Measurements from ENCODE around the gene SBNO1.
"Not testable (repeated sequence)": the region's sequence is repeated elsewhere in the genome, so short reads cannot be mapped to it uniquely, and the experiment has no call there.

SBNO1 gene

DNA sequence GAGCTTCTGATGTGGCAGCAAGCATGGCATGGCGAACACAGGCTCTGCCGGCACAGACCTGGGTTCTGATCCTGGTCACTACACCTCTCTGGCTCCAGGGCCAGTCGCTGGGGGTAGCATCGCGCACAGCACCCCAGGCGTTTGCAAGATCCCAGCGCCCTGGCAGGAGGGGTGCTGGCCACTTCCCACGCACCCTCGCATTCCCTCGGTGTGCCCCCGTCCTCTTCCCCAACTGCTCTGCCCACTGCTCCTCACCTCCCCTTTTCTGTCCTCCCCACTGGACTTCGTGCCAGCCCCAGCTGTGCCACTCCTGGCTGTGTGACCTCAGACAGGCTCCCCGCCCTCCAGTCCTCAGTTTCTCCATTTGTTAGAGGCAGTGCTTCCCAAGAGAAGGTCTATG lies 95.8 kb downstream of the SBNO1 start:
- DNase-seq: no peak

GRCh38 chr12:123267991-123268843 lies 96.4 kb downstream of the SBNO1 start:
- DNase-seq: no peak

- DNase-seq: no peak
Observed at GRCh38 chr12:123267335-123267920, 97.2 kb downstream of the SBNO1 start.

DNA sequence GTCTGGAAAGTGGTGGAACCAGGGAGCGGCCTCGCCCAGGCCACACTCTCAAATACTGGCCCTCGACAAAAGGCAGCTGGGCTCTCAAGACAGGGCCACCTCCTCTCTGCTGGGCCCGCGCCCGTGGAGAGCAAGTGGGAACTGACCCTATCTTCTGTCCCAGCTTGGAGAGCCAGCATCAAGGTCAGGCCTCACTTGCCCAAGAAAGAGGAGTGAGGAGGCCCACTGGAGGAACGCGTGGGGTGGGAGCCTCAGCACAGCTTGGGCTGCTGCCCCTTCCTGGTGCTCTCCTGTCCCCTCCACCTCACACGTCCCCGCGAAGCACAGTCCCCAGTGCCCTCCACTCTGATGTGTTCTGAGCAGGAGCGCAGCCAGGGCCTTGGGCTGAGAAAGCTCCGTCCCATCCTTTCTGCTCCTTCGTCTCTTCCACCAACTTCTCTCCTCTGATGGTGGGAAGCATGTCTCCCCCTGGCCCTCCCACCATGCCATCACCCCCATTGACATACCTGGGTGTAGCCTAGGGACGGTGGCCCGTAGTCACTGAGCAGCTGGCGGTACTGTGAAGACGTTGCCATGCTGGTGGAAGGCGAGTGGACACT lies 97.9 kb downstream of the SBNO1 start:
- no peak for DNase-seq

DNA sequence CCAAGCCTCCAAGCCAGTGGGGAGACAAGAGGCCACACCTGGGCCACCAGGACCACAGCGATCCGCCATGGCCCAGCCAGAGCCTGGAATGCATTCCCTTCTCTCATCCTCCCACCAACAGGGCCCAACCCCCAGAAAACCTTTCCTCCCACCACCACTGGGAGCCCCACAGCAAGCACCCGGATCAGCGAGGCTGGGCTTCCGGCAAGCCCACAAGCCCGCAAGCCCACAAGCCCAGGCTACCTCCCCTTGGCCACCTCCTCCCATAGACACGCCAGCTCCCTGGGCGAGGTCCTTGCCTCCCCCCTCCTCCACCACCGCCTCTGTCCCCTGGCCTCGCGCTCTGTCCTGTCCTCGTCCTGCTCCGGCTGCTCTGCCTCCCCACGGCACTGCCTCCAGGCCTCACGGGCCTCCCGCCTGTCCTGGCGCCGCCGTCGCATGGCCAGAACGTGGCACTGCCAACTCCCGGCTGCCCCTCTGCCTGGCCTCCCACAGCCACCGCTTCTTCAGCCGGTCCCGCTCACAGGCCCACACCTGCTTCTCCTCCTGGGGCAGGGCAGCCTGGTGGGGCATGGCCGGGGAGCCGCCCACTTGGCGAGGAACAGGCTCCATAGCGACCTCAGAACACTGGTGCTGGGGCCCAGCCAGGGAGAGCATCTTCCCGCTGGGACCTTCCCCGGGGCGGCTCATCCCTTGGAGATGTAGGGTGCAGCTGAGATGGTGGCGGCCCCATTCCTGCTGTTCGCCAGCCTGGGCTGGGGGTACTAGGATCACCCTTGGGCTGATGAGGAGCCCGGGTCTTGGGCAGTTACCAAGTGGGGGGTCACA lies 98.6 kb downstream of the SBNO1 start:
- DNase-seq: no peak

- no peak for DNase-seq
Observed at GRCh38 chr12:123264642-123265041, 100.0 kb downstream of the SBNO1 start.

DNA sequence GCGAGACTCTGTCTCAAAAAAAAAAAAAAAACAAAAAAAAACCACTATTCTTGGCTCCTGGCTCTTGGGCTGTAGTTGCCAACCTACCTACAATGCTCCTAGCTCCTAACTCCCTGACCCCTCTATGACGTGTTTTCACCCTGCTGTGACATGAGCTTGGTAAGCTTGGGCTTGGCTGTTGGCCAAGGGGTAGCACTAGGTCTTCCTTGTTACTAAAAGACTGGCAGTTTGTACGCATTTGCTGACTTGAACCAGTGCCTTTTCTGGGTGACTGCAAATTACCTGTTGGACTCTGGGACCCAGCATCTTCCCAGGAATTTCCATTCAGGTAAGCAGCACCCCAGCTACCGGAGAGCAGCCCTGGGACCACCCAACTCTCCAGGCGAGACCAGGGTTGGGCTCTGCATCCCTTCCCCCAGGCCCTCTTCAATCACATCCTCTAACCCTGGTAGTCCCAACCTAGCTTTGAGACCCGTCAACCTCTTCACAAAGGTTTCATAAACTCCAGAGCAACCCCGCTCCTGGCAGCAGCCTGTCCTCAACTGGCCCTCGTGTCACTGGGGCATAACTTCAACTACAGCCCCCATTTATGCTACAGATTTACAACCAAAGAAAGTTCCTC lies 101.3 kb downstream of the SBNO1 start:
- DNase-seq: no peak

DNA sequence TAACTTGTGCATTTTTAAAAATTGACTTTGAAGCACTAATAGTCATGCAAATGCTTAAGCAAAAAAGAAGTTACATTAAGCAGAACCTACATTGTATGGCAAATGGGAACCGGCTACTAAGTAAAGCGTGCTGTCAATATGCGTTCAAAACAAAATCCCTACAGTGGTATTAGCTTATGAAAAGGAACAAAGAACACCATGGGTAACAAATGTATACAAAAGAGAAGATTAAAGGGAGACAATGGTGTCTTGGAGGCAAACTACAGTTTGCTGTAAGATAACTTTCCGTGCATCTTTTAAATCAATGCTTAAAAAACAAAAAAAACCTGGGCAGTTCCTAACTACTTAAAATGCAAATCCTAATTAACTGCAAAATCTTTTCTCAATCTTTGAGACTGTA lies 103.5 kb downstream of the SBNO1 start:
- DNase-seq: no peak

DNA sequence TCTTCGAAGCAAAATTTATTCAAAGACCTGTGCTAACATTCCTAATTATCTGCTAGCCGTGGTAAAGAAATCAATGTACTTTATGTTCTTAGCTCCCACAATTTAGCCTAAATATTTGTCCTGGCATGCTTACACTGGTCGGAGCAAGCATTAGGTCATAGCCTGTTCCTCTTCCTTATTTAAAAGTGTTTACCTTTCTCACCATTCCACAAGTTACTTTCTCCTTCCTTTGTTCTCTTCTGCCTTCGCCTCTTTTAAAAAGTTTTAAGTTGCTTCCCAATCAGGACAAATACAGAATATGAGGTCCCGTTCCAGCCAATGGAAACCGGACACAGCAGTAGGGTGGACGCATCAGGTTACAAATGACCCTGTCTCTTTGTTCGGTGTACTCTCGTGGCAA lies 104.6 kb downstream of the SBNO1 start:
- DNase-seq: no peak

GRCh38 chr12:123258593-123258992 lies 106.1 kb downstream of the SBNO1 start:
- no peak for DNase-seq

GRCh38 chr12:123254853-123255446 lies 109.7 kb downstream of the SBNO1 start:
- DNase-seq: no peak

DNA sequence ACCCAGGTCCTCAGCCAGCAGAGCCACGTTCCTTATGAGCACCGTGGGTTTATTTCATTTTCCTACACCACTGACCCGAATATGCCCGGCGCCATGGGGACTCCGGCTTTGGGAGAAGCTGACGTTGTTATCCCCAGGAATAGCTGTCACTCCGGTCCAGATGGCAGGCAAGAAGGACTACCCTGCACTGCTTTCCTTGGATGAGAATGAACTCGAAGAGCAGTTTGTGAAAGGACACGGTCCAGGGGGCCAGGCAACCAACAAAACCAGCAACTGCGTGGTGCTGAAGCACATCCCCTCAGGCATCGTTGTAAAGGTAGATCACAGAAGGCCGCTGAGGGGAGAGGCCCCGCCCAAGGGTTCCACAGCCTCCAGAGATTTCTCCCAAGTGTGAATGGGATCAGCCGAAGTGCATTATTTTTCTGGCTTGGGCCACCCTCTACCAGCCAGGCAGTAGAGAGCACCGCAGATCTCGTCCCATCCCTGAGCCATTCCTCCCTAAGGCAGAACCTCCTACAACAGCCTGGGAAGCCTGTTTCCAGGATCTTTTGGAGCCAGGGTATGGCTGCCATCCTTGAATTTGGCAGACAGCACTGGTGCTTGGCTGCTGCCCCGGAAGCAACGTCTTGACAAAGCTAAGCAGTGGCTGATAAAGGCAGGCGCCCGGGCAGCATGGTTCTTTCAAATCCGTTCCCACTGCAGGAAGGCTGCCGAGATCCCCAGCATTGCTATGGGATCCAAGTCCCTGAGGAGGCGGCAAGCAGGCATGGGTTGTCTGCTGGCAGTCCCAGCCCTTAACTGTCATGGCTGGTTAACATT lies 110.8 kb downstream of the SBNO1 start:
- DNase-seq: no peak

DNA sequence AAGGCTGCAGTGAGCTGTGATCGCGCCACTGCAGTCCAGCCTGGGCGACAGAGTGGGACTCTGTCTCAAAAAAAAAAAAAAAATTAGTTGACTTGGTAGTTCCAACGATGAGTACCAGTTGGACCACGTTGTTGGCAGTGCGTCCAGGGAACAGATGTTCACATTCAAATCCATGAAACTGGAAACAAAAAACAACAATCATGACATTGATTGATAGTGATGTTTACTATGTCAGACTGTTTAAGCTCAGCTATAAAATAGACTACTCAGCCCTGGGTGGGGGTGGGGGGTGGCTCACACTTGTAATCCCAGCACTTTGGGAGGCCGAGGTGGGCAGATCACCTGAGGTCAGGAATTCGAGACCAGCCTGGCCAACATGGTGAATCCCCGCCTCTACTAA lies 112.3 kb downstream of the SBNO1 start:
- not testable (repeated sequence) for DNase-seq

GRCh38 chr12:123251403-123252076 lies 113.1 kb downstream of the SBNO1 start:
- DNase-seq: no peak

GRCh38 chr12:123250471-123251383 lies 113.9 kb downstream of the SBNO1 start:
- no peak for DNase-seq

DNA sequence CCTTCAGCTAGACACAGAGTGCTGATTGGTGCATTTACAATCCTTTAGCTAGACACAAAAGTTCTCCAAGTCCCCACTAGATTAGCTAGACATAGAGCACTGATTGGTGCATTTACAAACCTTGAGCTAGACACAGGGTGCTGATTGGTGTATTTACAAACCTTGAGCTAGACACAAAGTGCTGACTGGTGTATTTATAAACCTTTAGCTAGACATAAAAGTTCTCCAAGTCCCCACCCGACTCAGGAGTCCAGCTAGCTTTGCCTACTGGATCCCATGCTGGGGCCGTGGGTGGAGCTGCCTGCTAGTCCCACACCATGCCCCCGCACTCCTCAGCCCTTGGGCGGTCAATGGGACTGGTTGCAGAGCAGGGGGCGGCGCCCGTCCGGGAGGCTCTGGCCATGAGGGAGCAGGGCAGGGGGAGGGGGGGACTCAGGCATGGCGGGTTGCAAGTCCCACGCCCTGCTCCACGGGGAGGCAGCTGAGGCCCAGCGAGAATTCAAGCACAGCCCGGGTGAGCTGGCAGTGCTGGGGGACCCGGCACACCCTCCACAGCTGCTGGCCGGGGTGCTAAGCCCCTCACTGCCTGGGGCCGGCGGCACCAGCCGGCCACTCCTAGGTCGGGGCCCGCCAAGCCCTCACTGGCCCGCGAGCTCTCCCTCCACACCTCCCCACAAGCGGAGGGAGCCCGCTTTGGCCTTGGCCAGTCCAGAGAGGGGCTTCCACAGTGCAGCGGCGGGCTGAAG lies 115.5 kb downstream of the SBNO1 start:
- not testable (repeated sequence) for DNase-seq

GRCh38 chr12:123248129-123248528 lies 116.5 kb downstream of the SBNO1 start:
- not testable (repeated sequence) for DNase-seq

DNA sequence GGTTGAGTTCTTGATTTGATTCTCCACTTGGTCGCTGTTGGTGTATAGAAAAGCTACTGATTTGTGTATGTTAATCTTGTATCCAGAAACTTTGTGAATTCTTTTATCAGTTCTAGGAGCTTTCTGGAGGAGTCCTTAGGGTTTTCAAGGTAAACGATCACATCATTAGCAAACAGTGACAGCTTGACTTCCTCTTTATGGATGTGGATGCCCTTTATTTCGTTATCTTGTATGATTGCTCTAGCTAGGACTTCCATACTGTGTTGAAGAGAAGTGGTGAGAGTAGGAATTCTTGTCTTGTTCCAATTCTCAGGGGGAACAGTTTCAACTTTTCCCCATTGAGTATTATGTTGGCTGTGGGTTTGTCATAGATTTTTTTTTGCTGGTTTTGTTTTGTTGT lies 119.0 kb downstream of the SBNO1 start:
- DNase-seq: no peak

- DNase-seq: no peak
Observed at GRCh38 chr12:123243671-123244262, 120.9 kb downstream of the SBNO1 start.

All from stimulated activated naive CD4-positive, alpha-beta T cell treated with Interleukin-2 at 50 U/mL for 16 hours (primary cell).